ENCODE data around the gene POLRMT. TPM values are rescaled to one million over a fixed set of nuclear protein-coding genes. Genes with fewer than 3 reads are reported as not detected.

The POLRMT gene
- total and polyA plus RNA-seq, 2 donors (not counting 1 experiment from before 2014, with no cell fraction given) = 7.3 to 21.5 TPM

GRCh38 chr19:681029-682019, 48.0 kb upstream of the POLRMT start:
- Histone ChIP-seq H3K9ac (ENCODE audit: insufficient read depth, low read length) (no peak overlapping the region), H2AFZ (ENCODE audit: low read length) (no peak overlapping the region), H3K79me2 (ENCODE audit: control insufficient read depth, insufficient read depth, low read length) (peaks cover 2% of the 10 kb centered on the region), H3K27me3 (ENCODE audit: control insufficient read depth, insufficient read depth, low read length) (no peaks in the 10 kb centered on the region), H3K4me2 (ENCODE audit: extremely low read depth, insufficient read depth, low read length) (peak overlapping the region; percentile 87), H3K4me1 (ENCODE audit: control insufficient read depth, extremely low read depth, insufficient read depth, low read length) (peaks cover 11% of the 10 kb centered on the region), H3K36me3 (ENCODE audit: control insufficient read depth, insufficient read depth, low read length) (no peaks in the 10 kb centered on the region), H3K27ac (ENCODE audit: insufficient read depth, low read length) (peak overlapping the region; percentile 87), H3K4me3 (replicated peaks in 1 of 4; ENCODE audit: control extremely low read depth in 1 of 4, insufficient read depth in 1 of 4, low read depth in 3 of 4, low read length in 4 of 4) (peak overlapping the region in 1 of 4 experiments; percentile 61), H3K9me3 (ENCODE audit: control insufficient read depth, insufficient read depth, low read depth, low read length) (no peaks in the 10 kb centered on the region), H4K20me1 (ENCODE audit: control insufficient read depth, extremely low read depth, insufficient read depth, low read length) (no peaks in the 10 kb centered on the region)
- no peak for DNase-seq (ENCODE audit: low read depth in 2 of 2)
- TF ChIP-seq, protein P1, sequence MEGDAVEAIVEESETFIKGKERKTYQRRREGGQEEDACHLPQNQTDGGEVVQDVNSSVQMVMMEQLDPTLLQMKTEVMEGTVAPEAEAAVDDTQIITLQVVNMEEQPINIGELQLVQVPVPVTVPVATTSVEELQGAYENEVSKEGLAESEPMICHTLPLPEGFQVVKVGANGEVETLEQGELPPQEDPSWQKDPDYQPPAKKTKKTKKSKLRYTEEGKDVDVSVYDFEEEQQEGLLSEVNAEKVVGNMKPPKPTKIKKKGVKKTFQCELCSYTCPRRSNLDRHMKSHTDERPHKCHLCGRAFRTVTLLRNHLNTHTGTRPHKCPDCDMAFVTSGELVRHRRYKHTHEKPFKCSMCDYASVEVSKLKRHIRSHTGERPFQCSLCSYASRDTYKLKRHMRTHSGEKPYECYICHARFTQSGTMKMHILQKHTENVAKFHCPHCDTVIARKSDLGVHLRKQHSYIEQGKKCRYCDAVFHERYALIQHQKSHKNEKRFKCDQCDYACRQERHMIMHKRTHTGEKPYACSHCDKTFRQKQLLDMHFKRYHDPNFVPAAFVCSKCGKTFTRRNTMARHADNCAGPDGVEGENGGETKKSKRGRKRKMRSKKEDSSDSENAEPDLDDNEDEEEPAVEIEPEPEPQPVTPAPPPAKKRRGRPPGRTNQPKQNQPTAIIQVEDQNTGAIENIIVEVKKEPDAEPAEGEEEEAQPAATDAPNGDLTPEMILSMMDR (conservative IDR thresholded peaks at IDR 0.05 in 1 of 2, IDR thresholded peaks at IDR 0.05 in 1 of 2; ENCODE audit: low read depth in 1 of 2, low read length in 2 of 2) = no peak
- TF ChIP-seq EZH2 (IDR thresholded peaks at IDR 0.05; ENCODE audit: low read length, missing control alignments) = no peak

GRCh38 chr19:680287-681028, 47.1 kb upstream of the POLRMT start:
- DNase-seq (ENCODE audit: low read depth in 2 of 2) = peak; percentile 96 to 99
- Histone ChIP-seq H3K27me3 (ENCODE audit: control insufficient read depth, insufficient read depth, low read length) (no peaks in the 10 kb centered on the region), H4K20me1 (ENCODE audit: control insufficient read depth, extremely low read depth, insufficient read depth, low read length) (no peaks in the 10 kb centered on the region), H3K36me3 (ENCODE audit: control insufficient read depth, insufficient read depth, low read length) (no peaks in the 10 kb centered on the region), H3K4me1 (ENCODE audit: control insufficient read depth, extremely low read depth, insufficient read depth, low read length) (peaks cover 17% of the 10 kb centered on the region), H3K4me3 (replicated peaks in 1 of 4; ENCODE audit: control extremely low read depth in 1 of 4, insufficient read depth in 1 of 4, low read depth in 3 of 4, low read length in 4 of 4) (peak overlapping the region; percentile 43 to 73 (median 63)), H3K27ac (ENCODE audit: insufficient read depth, low read length) (peak overlapping the region; percentile 91), H3K79me2 (ENCODE audit: control insufficient read depth, insufficient read depth, low read length) (peaks cover 2% of the 10 kb centered on the region), H3K9ac (ENCODE audit: insufficient read depth, low read length) (peak overlapping the region; percentile 97), H3K4me2 (ENCODE audit: extremely low read depth, insufficient read depth, low read length) (peak overlapping the region; percentile 87), H2AFZ (ENCODE audit: low read length) (peak overlapping the region; percentile 77), H3K9me3 (ENCODE audit: control insufficient read depth, insufficient read depth, low read depth, low read length) (no peaks in the 10 kb centered on the region)
- TF ChIP-seq EZH2 (IDR thresholded peaks at IDR 0.05; ENCODE audit: low read length, missing control alignments) = no peak
- TF ChIP-seq, protein P1 (conservative IDR thresholded peaks at IDR 0.05 in 1 of 2, IDR thresholded peaks at IDR 0.05 in 1 of 2; ENCODE audit: low read depth in 1 of 2, low read length in 2 of 2) = peak in 1 of 2 donors; percentile 20
